Epithelial cell of prostate (primary cell): Measurements from ENCODE around the gene AP1S3.
"Not testable (repeated sequence)": the region's sequence is repeated elsewhere in the genome, so short reads cannot be mapped to it uniquely, and the experiment has no call there.

ENCODE experiments used
- DNase-seq: peaks from one replicate; pipeline ENCODE4 v3.0.0-alpha.2; 2011; ENCODE audit warnings: low read depth, low spot score
- H3K27ac ChIP-seq: fragments of 450-650 bp; 2 replicates; pipeline ENCODE4 v1.5.1; 2017; ENCODE audit warnings: mild to moderate bottlenecking

AP1S3 gene

DNA sequence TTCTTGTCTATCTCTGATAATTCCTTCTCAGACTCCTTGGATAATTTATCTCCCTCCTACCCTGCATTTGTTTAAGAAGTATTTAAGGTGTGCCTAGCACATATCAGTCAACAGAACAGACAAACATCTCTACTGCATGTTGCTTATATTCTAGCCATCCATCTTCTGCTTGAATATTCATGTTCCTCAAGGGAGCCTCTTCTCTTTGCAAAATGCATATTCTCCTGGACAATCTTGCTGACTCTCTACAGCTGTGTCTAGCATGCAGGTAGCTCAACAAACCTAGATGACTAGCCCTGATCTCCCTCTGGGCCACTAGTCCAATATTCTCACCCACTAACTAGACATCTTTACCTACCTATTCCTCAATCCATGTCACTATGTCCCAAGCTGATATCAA, 70.0 kb downstream of the AP1S3 start:
- no peak for DNase-seq
- H3K27ac ChIP-seq = no peak overlapping the region

DNA sequence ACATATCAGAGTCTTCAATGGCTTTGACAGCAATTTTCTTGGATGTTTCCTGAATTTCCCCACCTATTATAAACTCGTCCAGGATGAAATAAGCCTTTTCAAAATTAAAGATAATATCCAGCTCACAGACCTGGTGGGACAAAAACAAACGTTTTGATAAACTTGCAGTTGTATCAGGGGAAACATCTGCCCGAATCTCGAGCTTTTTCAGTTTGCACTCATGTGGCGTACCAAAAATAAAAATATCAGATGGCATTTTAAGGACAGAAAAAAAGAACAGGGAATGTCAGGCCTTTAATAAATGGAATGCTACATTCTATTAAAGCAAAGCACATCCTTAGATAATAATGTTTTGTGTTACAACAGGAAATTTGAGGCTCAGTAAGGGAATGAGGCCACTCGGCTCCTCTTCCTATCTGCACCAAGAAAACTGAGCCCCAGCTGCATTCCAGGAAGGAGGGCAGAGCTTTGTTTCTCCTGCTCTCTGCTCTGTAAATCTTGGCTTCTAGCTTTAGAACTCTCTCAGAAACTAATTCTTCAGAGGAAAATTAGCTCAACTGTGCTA, 72.1 kb downstream of the AP1S3 start:
- DNase-seq = no peak
- H3K27ac ChIP-seq = no peak overlapping the region

DNA sequence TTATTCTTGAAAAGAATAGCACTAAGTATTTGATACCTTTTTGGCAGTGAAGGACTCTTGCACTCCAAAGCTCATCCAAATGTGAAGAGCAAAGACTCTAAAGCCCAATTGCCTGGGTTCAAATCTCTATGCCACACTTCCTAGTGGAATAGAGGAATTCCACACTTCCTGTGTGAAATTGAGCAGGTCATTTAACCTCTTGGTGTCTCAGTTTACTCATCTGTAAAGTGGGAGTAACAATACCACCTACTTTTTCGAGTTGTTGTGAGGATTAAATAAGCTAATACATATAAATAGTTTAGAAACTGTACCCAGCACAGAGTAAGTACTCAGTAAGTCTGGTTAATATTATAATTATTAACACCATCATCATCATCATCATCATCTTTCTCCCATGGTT, 72.6 kb downstream of the AP1S3 start:
- no peak for DNase-seq
- H3K27ac ChIP-seq = no peak overlapping the region

DNA sequence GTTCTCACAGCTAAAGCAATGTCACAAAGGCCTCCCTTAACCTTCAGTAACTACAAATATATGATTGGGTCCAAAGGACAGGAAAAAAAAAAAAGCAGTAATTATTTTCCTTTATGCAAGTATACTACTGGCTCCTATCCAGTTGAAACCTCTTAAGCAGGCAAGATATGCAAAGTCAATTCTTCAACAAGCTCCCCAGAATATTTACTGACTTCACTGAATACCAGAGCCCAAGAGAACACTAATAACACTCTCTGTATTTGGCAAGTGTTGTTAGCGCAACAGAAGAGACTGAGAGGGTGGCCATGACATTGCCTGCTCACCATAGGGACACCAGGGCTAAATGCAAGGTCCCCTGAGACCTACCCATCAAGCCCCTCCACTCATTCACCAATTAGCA, 74.5 kb downstream of the AP1S3 start:
- no peak overlapping the region for H3K27ac ChIP-seq
- DNase-seq = no peak

DNA sequence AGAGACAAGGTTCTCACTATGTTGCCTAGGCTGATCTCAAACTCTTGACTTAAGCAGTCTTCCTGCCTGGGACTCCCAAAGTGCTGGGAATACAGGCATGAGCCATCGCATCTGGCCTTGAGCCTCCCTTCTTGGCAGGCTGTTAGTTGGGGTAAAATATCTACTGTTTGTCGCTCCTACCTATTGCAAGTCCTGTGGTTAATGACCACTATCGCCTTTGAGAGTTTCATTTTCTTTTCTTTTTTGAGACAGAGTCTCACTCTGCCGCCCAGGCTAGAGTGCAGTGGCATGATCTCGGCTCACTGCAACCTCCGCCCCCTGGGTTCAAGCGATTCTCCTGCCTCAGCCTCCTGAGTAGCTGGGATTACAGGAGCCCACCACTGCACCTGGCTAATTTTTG, 75.6 kb downstream of the AP1S3 start:
- H3K27ac ChIP-seq = peak overlapping the region; percentile 97
- DNase-seq = not testable (repeated sequence)

DNA sequence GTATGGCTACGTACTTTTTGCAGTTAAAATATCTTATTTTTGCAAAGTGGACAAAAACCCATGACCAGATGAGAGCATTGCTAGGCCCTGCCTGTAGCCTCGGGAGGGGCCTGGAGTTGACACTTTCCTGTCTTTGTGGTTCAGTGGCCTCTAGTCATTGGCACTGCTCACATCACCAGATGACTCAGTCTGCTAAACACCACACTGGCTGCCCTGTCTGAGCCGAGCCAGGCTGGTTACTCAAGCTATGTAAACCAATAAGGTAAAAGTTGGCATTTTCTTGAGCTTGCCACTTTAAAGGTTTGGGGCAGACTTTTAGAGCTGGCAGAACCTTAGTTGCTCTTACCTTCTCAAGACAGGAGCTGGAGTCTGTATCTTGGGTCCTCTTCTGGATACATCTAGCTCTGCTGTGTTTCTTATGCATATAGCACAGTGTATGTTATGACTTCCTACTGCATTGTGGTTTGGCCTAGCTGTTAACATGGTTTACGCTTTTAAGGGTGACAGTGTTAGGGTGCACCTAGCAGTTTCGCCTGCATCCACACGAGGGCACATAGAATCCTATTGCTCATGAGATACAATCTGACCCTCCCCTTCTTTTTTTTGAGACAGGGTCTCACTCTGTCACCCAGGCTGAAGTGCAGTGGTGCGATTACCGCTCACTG, 76.4 kb downstream of the AP1S3 start:
- DNase-seq = peak; percentile 93
- H3K27ac ChIP-seq = peak overlapping the region; percentile 97

DNA sequence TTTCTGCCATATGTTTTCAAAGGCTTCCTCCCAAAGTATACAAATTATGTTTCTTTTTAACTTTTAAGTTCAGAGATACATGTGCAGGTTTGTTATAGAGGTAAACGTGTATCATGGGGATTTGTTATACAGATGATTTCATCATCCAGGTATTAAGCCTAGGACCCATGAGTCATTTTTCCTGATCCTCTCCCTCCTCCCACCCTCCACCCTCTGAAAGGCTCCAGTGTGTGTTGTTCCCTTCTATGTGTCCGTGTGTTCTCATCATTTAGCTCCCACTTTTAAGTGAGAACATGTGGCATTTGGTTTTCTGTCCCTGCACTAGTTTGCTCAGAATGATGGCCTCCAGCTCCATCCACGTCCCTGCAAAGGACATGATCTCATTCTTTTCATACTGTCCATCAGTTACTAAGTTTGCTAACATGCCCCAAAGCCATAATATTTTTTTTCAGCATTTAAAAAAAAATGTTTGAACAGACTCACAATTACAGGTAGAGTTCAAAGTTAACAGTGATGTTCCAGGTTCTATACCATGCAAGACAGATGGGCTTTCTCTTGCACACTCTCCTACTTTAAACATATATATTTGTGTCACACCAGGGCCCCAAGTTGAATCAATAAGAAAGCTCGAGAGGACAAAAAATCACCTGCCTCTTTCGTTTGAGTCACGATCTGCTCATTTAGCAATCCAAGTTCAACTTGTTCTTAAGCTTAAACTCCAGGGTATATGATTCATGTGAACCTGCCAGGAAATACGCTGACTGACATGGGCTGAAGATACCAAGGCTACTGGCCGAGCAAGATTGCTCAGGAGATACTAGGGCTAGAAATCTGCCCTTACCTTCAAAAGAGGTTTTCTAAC, 77.6 kb downstream of the AP1S3 start:
- peak overlapping the region; percentile 97 for H3K27ac ChIP-seq
- DNase-seq = peak; percentile 96

DNA sequence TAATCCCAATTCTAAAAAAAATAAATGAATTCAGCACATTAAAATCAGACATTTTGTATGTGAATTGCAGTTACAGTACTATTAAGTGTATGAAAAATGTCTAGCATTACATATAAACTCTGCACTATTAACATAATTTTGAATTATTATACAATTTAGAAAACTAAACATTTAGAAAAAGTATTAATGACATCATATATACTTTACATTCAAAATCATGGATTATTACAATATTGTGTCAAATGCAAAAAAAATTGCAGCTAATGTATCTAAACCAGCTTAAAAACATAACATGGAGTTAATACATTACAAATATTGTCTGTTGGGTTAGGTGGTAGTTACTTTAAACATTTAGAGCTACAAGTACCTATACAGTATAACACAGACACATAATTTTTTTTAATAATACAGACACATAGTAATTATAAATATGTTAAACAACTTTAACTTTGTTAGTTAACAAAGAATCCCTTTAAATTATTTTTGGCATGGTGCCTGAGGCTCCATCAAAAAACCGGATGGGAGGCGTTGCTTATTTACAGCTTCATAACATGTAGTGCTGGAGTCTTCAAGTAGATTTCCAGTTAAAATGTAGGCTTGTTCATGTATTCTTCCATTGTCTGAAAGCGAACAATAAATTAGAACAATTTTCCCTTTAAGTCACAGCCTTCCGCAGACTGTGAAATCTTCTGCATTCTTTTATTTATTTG, 79.1 kb downstream of the AP1S3 start:
- peak overlapping the region; percentile 97 for H3K27ac ChIP-seq
- DNase-seq = no peak

DNA sequence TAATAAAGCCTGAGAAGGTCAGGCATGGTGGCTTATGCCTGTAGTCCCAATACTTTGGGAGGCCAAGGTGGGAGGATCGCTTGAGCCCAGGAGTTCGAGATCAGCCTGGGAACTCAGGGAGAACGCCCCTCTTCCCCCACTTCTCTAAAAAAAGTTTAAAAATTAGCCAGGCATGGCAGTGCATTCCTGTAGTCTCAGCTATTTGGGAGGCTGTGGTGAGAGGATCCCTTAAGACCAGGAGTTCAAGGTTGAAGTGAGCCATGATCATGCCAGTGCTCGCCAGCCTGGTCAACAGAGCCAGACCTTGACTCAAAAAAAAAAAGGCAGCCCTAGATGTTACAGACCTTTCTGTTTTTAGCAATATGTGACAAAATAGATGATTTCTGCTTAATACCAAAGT, 83.4 kb downstream of the AP1S3 start:
- DNase-seq = no peak
- H3K27ac ChIP-seq = no peak overlapping the region

DNA sequence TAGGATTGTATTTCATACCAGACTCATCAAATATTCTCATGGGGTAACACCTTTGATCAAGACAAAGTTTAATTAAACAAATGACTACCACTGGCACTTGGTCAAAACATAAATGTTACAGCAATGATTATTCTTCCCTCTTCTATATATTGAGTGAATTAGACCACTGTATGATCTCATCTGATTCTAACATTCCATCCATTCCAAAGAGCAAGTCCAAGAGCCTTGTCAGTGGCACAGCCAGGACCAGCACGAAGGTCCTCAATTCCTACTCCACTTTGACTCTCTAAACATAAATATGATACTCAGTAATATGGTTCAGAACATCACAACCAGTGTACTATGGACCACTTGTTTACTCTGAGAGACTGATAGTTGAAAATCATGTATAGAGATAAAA, 86.4 kb downstream of the AP1S3 start:
- DNase-seq = no peak
- H3K27ac ChIP-seq = no peak overlapping the region

DNA sequence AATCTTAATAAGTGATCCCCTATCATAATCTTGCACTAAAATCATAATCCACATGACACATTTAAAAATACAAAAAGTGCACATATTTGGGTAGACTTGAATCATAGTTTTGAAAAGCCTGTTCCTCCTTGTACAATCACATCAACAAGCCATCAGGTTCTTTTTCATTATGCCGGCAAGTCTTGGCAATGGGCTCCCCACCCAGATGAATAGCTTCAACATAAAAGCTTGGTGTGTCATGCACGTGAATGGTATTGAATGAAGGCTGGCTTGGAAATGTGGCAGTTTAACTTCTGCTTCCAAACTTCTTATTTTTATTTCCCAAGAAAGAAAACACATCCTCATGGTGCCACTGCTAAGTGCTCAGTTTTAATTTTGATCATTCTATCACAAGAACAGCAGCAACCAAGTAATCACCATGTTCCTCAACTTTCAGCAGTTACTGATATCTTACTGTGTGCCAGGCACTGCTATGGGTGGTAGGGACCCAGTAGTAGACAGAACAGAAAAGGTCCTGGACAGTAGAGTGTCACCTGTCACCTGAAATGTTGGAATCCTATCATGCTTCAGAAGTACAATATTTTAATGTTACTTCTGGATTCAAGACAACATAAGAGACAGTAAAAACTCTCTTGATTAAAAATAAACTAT, 89.9 kb downstream of the AP1S3 start:
- DNase-seq = peak; percentile 34
- peak overlapping the region; percentile 36 for H3K27ac ChIP-seq

DNA sequence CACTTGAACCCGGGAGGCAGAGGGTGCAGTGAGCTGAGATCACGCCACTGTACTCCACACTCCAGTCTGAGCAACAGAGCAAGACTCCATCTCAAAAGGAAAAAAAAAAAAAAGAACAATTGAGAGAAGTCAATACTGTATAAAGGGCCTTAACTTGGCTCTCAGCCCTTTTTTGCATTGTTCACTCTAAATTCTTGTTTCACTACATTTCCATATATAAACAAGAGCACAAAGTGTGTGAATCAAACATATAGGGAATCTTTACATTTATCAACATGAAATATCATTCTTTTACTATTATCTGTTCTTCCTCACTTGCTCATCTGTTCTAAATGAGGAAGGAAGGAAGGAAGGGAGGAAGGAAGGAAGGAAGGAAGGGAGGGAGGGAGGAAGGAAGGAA, 90.8 kb downstream of the AP1S3 start:
- no peak for DNase-seq
- H3K27ac ChIP-seq = no peak overlapping the region

DNA sequence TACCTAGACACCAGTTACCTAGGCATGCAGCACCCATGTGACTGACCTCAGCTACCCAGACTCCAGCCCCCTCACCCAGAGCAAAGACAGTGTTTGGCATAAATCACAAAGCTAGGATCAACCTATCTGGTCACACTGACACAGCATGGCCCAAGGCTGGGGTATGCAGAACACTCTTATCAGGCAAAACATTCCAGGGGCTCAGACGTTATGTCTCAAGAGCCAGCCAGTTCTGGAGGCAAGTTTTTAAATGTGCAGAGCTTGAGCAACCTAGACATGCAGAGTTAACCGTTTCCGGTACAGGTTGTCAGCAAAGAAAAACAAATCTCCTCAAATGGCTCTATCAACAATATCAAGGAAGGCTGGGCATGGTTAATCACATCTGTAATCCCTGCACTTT, 92.8 kb downstream of the AP1S3 start:
- H3K27ac ChIP-seq = no peak overlapping the region
- DNase-seq = no peak

DNA sequence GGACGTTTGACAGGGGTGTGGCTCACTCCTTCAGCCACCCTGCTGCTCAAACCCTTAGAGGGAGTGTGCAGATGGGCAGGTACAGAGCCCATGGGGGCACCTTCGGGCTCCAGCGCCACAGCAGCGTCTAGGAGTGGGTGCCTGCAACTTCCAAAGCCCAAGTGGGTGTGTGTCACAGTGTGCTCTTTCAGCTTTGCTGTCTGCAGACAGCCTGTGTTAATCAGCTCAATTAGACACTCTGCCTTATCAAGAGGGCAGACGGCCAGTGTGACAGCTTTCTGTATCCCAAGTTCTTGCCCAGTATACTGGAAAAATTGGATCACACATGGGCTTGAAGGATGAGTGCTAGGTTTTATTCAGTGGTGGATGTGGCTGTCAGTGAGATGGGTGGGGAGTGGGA, 96.7 kb downstream of the AP1S3 start:
- no peak for DNase-seq

DNA sequence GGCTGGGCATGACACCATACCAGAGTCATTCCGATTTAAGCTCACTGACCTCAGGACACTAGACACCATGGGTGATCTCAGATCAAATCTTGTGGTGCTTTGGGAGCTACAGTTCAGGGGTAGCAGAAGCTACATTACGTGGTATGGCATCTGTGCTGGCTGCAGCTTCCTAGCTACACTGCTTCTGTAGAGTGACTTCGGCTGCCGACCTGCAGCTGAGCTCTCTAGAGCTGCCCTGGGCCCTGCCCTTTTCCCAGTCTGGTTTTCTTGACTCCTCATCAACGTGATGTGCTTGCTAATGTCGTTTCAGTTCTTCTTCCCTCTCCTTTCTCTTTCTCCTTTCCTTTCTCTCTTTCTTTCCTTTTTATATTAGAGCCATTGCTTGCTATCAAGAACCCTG, 100.2 kb downstream of the AP1S3 start:
- no peak overlapping the region for H3K27ac ChIP-seq
- DNase-seq = no peak

More for the DNA sequence above, 96.7 kb downstream of the AP1S3 start:
- H3K27ac ChIP-seq = no peak overlapping the region

DNA sequence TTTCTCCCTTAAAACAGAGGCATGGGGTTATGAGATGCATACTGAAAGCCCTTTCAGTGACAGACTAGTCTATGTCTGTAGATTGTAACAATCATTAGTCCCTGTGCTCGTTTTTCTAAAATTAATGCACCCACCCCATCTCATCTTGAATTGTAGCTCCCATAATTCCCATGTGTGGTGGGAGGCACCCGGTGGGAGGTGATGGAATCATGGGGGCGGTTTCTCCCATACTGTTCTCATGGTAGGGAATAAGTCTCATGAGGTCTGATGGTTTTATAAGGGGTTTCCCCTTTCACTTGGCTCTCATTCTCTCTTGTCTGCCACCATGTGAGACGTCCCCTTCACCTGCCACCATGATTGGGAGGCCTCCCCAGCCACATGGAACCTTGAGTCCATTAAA, 100.9 kb downstream of the AP1S3 start:
- DNase-seq = no peak
- H3K27ac ChIP-seq = peak overlapping the region; percentile 41

DNA sequence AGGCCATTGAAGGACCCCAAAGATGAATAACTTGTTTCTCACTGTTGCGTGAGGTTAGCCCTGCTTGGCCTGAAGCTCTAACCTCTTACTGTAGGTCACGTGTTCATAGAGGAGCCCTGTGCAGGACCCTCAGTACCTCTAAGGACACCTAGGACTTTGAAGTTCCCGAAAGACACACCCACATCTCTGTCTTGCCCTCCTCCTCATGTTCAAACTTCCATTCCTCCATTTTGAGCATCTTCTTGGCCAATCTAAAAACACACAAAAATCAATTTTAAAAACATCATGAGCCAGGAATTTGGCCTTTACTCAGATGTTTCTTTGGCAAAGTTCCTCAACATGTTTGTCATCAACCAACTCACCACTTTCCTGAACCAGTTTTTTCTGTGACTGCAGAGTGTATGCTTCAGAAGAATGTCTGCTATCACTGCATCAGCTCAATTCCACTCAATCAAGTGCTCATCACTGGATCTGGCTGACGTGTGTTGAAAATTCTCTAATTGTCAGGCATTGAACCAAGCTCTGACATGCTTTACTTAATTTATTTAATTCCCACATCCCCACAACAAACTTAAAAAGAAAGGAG, 101.6 kb downstream of the AP1S3 start:
- peak overlapping the region; percentile 41 for H3K27ac ChIP-seq
- DNase-seq = peak; percentile 79

DNA sequence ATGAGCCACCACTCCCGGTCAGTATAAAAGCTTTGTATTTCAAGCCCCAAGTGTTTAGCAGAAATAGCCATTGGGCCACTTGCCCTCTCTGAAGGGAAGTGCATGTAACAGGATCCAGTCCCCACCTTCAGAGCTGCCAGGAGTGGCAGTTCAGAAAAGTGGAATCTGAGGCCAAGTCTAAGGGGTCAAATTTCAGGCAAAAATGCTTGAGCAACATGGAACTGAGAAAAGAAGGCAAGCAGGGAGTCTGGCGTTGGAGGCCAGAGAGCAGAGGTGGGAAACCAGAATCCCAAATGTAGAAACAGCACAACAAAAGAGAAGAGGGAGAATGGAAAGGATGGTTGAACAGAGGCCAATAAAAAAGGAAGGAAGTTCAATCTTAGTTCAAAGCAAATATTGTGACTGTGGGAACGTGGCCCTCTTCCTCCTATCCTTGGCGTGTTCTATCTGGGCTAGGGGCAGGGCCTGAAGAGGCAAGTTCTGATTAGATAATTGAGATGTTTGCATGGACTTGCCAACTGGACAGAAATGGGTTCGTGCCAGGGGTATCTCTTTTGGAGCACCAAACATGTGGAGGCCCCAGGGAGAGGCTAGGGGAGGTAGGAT, 102.2 kb downstream of the AP1S3 start:
- DNase-seq = peak; percentile 18
- H3K27ac ChIP-seq = peak overlapping the region; percentile 41

DNA sequence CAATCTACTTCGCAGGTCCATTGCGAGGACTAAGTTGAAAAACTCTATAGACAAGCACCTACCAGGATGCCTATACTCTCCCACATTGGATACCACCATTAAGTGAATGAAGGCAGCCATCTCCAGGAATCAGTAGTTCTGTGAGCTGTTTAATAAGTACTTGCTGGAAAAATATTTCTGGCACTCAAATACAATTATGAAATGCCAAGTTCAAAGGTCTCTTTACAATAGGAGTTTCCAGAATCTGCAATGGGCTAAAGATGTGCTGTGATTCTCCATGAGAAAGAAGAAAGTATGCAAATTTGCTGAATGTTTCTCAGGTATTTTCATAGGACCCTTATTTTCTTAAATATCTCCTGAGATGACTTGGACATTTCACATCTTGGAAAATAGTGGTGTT, 103.0 kb downstream of the AP1S3 start:
- no peak for DNase-seq
- H3K27ac ChIP-seq = no peak overlapping the region

DNA sequence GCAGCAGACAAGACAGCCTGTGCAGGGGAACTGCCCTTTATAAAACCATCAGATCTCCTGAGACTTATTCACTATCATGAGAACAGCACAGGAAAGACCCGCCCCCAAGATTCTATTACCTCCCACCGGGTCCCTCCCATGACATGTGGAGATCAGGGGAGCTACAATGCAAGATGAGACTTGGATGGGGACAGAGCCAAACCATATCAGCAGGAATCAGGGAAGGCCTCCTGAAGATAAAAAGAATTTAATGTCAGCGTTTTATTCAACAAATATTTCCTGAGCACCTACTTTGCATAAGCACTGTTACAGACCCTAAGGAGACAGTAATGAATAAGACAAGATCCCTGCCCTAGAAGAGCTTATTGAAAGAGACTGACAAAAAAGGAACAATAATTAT, 105.0 kb downstream of the AP1S3 start:
- no peak for DNase-seq

More for the DNA sequence above, 105.0 kb downstream of the AP1S3 start:
- no peak overlapping the region for H3K27ac ChIP-seq
